Myocyte (in vitro differentiated cells): ENCODE results near the gene LRRC66. TPM values are rescaled to one million over a fixed set of nuclear protein-coding genes. Genes with fewer than 3 reads are reported as not detected.

Source experiments
- DNase-seq: peaks from one replicate; pipeline ENCODE4 v3.0.0-alpha.2; 2012; ENCODE audit warnings: low read depth
- polyA plus RNA-seq: library from polyadenylated mRNA; unstranded; fragments of >200 nt; gene quantifications from one replicate; pipeline ENCODE4 v1.2.1, GENCODE V29; 2012; ENCODE audit warnings: missing spikeins
- total RNA-seq: library from RNA; depleted of rRNA; stranded (reverse); fragments of >200 nt; gene quantifications from 2 replicates; pipeline ENCODE4 v1.2.3, GENCODE V29; 2014

Gene LRRC66, protein sequence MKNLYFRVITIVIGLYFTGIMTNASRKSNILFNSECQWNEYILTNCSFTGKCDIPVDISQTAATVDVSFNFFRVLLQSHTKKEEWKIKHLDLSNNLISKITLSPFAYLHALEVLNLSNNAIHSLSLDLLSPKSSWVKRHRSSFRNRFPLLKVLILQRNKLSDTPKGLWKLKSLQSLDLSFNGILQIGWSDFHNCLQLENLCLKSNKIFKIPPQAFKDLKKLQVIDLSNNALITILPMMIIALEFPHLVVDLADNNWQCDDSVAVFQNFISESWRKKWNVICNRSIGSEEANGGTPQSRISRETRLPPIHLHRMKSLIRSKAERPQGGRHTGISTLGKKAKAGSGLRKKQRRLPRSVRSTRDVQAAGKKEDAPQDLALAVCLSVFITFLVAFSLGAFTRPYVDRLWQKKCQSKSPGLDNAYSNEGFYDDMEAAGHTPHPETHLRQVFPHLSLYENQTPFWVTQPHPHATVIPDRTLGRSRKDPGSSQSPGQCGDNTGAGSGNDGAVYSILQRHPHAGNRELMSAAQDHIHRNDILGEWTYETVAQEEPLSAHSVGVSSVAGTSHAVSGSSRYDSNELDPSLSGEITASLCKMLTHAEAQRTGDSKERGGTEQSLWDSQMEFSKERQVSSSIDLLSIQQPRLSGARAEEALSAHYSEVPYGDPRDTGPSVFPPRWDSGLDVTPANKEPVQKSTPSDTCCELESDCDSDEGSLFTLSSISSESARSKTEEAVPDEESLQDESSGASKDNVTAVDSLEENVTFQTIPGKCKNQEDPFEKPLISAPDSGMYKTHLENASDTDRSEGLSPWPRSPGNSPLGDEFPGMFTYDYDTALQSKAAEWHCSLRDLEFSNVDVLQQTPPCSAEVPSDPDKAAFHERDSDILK
- total RNA-seq = 0.94 and 2.2 TPM in 2 replicates
- polyA plus RNA-seq = 0.49 TPM

GRCh38 chr4:52019936-52020657 is at the start of gene LRRC66:
Gene LRRC66 (minus strand): TSS chr4:52020363. CDS start chr4:52017613, 2,750 bp downstream.
- DNase-seq = no peak

- DNase-seq = no peak
Measured at GRCh38 chr4:52069571-52069970, 49.4 kb upstream of the LRRC66 start.

GRCh38 chr4:52059372-52059771 is 39.2 kb upstream of the LRRC66 start:
- DNase-seq = no peak

DNA sequence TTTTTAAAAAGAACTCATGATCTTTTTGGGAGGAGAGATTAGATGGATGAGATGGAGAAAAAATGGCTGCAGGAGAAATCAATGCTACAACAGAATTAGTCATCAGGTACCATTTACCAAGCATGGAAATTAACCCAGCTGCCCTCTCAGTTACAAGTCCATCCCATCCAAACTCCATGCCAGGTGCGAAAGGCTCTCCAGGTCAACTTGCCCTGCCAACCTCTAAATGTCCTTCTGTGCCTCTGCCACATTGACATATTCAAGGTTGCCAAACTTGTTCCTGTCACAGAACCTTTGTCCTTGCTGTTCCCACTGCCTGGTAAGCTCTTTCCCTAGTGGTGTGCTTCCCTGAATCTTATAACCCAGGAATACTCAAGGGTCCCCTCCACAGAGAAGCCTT is 38.1 kb upstream of the LRRC66 start:
- DNase-seq = no peak

- no peak for DNase-seq
Measured at GRCh38 chr4:52057196-52057595, 37.0 kb upstream of the LRRC66 start.

GRCh38 chr4:52054254-52054653 is 34.1 kb upstream of the LRRC66 start:
- DNase-seq = no peak

- no peak for DNase-seq
Measured at GRCh38 chr4:52052475-52052780, 32.3 kb upstream of the LRRC66 start.

DNA sequence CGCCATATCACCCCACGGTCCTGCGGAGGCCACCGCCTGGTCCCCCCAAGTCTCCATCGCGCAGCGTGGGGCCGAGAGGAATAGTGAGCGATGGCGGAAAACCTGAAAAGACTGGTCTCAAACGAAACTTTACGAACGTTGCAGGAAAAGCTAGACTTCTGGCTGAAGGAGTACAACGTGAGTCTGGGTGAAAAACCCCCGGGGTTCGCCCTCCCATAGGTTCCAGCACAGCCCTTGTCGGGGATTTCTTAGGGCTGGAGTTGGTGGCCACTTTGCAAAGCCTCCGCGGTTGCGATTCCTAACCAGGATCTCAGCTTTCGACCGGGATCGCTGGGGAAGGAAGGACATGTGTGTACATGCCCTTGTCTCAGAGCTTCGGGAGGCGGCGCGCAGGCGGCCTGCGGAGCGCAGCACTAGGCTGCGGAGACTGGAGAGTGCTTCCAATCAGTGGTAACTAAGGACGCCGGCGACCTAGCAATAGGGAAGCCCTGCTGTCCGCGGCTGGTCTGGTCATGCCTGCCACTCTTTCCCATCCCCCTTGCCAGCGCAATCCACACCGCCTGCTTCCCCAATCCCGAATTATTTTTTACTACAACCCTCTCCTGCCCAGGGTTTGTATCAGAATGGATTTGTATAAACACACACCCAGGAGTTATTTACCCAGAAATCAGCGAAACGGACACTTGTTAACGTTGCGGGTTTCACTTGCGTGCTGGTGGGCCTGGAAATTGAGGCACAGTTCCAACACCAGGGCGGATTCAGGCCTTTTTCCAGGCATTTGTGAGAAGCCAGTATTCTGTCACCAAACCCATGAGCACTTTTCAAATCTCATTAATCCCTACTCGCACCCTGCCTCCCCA is 31.7 kb upstream of the LRRC66 start:
- DNase-seq = no peak

DNA sequence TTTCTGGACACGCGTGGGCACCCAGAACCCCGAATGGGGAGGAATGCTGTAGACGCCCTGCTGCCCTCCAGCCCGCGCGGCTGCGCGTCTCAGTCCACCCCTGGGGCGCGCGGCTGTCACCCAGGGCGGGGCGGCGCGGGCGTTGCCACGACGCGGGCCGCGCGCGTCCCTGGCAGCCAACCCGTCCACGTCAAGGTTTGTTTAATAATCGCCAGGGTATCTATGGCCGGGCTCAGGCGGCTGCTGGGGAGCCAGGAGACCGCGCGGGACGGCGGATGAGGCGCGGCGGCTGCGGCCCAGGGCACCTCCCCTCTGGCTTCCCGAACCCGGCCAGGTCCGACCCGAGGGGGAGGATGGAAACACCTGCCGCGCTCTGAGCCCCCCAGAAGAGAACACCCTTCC is 31.1 kb upstream of the LRRC66 start, which contains the start of gene SPATA18:
Gene SPATA18, plus strand, starts transcription at position 92 of the 402 bp plus-strand sequence. CDS start 401 bp downstream, outside the sequence.
- DNase-seq = no peak

- no peak for DNase-seq
Measured at GRCh38 chr4:52049266-52049665, 29.1 kb upstream of the LRRC66 start.

DNA sequence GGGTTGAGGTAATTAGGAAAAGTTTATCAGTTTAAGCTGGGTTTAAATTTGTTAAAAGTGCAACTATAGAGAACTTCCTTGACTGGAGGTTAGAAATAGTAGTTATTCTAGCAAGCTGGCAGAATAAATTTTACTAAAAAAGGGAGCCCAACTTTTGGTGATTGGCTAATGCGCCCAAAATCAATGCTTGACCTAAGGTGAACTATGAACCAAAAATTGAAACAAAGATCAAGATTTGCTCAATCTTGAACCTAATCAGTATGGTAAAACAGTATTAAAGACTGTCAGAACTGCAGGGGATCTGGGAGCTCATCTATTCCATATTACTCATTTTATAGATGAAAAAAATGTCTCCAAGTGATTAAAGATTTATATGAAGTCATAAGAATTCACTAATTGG is 24.9 kb upstream of the LRRC66 start:
- DNase-seq = no peak

DNA sequence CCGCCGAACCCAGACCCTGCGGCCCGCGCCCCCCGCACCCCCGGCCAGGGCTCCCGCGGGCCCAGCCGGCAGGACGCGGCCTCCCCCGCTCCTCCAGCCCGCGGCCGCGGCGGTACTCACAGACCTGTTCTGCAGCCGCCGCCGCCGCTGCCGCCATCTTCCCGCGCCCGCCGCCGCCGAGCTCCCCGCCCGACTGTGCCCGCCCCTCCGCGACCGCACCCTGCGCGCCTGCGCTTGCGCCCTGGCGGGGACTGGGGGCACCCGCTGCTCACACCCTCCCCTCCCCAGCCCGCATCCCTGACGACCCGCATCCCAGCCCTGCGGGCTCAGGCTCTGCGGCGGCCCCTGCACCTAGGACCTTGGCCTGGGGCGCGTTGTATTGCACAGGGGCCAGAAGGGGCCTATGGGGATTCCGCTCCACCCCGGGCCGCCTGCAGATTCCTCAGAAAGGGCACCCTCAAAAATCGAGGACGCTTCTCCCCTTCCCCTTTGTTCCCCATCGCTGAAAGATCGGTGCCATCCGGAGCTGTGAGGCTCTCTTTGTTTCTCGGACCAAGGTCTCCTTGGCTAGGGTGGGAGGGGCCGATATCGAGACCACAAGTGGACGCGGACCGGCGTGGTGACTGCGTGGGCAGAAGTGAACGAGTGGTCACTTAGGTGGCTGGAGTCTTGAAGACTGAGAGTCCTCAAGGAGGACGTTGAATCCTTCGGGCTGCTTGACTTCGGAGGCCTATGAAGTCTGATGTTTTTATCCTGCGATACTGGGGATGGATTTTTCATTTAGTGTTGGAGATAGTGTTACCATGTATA is 18.1 kb upstream of the LRRC66 start, which contains the start of gene SGCB:
Gene SGCB, minus strand, starts transcription at position 197 of the 810 bp plus-strand sequence. Its CDS starts 40 bp downstream, at position 157.
- DNase-seq = peak; percentile 75

DNA sequence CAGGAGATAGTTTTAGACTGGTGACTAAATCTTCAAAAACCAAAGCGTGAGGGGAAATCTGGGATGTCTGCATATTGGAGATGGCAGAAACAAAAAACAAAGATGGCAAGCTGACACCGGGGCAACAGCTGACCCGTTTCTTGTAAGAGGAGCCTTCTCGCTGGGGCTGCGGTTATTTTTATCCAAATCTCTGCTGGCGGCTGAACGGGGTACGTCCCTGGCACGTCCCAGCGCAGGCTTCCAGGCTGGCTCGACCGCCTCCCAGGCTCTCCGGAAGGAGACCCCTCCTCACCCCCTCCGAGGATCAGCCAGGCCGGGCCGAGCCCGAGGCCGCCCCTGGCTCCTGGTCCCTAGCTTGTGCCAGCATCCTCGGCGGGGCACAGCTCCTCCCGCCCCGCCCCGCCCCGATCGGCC is 17.5 kb upstream of the LRRC66 start:
- peak; percentile 85 for DNase-seq

GRCh38 chr4:52036886-52037530 is 16.8 kb upstream of the LRRC66 start:
- DNase-seq = no peak

GRCh38 chr4:52035190-52035589 is 15.0 kb upstream of the LRRC66 start:
- DNase-seq = no peak

DNA sequence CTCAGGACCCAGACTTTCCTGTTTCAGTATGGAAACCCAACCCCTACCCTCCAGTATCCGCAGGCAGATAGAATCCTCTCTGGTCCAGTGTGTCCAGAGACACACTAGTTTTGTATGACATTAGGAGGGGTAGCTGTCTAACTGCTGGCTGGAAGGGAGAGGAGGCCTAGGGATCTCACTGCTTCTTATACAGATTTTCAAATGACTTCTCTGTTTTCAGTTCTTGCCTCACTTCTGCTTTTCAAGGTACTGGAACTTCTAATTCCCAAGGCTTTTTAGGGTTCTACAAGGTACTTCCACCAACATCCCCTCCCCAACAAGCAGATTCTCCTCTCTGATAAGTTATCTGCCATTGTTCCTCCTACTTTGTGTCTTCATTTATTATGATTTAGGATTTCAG is 11.8 kb upstream of the LRRC66 start:
- no peak for DNase-seq

GRCh38 chr4:52028970-52029369 is 8.8 kb upstream of the LRRC66 start:
- DNase-seq = no peak

GRCh38 chr4:52017814-52018213 is 2.3 kb downstream of the LRRC66 start:
- DNase-seq = no peak

GRCh38 chr4:52016981-52017380 is 3.2 kb downstream of the LRRC66 start:
- DNase-seq = no peak
